COLO829 (cell line): ENCODE measurements around the gene ASB15.

Experiments
- DNase-seq: peaks from one replicate; pipeline ENCODE4 v3.0.0; 2012; ENCODE audit warnings: low spot score

The ASB15 gene

GRCh38 chr7:123635551-123636359 is 34.1 kb downstream of the ASB15 start:
- peak; percentile 52 for DNase-seq

DNA sequence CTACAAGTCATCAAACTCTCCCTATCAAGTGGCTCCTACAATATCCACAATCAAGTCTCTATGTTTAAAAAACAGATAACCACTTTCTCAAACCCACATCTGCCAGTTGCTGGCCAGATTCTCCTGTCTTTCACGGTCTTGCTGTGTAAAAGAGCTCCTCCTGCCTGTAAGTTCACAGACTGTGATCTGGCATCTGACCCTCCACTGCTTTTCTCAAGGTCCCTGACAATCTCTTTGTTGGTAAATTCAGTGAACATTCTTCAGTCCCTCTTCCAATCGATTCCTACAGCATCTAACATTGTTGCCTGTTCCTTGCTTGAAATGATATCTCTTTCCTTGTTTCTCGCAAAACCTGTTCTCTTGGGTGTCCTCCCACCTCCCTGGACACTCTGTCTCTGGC is 35.6 kb downstream of the ASB15 start:
- DNase-seq: no peak

- no peak for DNase-seq
Measured at GRCh38 chr7:123637878-123638277, 36.3 kb downstream of the ASB15 start.

- no peak for DNase-seq
Measured at GRCh38 chr7:123639631-123640030, 38.0 kb downstream of the ASB15 start.

GRCh38 chr7:123640583-123640982 is 39.0 kb downstream of the ASB15 start:
- DNase-seq: no peak

DNA sequence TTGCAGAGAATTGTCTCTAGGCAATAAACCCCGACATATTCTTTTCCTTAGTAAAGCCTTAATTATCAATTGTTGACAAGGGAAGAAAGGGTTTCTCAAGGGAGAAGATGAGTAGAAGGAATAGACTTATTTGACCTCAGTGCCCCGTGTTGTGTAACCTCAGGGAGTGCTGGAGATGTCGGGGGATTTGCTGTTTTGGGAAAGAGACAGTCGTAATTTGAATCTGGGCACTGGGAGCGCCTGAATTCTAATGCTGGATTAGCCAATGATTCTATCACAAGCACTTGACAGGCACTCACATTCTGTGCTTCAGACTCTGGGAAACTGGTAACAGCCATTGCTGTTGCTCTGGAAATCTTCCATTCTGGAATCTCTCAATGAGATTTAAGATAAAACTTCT is 40.3 kb downstream of the ASB15 start:
- no peak for DNase-seq

DNA sequence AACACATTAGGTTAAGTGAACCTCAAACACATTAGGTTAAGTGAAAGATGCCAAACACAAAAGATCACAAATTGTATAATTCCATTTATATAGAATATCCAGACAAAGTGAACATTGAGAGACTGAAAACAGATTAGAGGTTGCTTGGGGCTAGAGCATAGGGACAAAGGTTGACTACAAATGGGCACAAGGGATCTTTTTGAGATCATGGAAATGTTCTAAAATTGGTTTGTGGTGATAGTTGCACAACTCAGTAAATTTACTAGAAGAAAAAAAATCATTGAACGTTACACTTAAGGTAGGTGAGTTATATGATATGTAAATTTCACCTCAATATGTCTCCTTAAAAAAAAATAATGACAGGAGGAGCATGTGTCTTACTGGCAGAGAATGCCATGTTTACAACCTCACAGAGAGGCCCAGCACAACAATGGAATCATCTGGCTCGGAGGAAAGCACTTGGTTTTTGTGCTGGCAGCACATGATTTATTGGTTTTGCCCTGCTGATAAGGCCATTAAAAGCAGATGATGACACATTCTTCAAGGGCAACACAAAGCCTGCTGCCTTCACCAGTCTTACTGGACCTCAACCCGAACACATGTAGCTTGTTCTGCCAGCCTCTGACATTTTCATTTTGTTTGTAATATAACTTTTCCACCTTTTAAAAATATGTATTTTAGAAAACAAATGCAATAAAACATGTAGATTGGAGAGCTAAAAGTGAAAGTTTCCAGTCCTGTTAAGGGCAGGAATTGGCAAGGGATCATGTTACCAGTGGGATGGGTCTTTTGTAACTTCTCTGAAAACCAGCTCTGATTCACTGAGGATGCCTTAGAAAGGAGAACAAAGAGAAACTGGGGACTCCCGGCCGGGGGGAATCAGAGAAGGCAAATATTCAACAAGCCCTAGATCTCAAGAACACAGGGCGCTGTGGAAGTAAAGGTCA is 42.1 kb downstream of the ASB15 start:
- DNase-seq: peak; percentile 73

DNA sequence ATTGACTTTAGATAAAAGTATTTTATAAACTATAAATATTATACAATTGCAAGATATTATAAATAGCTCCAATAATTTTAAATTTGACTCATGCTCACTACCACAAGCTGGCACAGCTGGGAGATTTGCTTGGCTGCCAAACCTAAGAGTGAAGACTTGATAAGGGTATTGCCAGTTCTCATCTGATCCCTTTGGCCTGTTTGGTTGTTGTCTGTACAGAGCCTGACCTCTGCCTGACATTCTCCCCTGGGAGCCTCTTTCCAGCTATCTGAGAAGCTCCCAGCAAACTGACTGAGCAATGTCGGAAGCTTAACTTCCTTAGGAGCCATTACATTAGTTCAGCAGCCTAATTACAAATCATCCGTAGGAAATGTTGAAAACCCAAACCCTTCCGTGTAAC is 43.9 kb downstream of the ASB15 start:
- DNase-seq: no peak

DNA sequence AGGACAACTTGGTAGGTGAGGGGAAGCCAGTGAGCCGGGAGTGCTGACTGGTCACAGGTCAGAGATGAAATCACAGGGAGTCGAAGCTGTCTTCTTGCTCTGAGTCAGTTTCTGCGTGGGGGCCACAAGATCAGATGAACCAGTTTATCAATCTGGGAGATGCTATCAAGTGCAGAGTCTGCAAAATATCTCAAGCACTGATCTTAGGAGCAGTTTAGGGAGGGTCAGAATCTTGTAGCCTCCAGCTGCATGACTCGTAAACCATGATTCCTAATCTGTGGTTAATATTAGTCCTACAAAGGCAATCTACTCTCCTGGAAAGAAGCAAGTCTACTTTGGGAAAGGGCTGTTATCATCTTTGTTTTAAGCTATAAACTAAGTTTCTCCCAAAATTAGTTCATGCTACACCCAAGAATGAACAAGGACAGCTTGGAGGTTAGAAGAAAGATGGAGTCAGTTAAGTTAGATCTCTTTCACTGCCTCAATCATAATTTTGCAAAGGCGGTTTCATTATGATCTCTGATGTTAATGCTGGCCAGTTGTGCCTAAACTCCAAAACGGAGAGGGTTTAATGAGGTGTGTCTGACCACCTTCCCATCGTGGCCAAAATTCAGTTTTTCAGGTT is 45.6 kb downstream of the ASB15 start:
- no peak for DNase-seq

DNA sequence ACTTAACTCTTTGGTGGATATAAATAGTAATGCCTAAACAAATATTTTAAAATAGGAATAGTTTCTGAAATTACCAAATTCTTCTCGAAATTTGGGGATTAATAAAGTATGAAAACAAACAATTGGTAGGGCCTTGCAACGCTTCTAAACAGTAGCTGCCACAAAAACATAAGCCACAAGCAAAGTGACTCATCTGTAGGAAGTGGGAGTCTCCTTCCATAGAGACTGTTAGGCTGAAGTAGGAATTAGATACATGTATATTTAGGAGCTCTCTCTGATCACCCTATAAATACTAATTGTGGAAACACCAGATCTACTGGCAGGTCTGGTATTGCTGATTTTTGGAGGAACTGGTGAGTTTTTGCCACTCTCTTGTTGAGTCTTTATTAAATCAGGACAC is 48.3 kb downstream of the ASB15 start:
- DNase-seq: peak; percentile 56

DNA sequence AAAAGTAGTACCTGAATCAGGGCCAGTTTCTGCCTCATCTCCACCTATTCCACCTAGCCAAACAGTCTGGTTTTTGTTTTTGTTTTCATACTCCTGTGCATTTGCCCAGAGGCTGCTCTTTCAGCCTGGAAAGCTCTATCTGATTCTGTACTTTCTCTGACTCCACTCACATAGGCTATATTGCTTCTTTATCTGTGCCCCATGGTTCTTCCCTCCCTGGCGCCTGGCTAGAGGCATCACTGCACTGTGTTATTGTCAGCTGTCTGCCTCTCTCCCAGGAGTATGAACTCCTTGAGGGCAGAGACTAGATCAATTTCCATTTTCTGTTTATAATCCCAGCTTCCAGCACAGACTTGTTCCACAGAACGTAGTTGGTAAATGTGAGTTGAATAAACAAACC is 49.0 kb downstream of the ASB15 start:
- no peak for DNase-seq

DNA sequence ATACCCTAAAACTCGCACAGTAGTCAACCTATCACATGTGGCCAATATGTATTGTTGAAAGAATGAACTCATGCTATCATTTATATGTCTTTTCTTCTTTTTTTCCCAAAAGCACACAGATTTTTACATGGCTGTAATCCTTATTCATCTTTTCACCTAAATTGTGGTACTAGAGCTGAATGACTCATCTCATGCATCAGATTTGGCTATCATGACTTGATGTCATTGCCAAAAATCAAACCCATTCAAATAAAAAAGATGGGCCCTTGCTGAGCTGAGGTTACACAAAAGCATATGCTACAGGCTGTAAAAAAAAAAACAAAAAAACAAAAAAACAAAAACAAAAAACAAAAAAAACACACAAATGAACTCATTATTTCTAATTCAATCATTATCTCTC is 50.8 kb downstream of the ASB15 start:
- no peak for DNase-seq

GRCh38 chr7:123653162-123653561 is 51.5 kb downstream of the ASB15 start:
- DNase-seq: no peak

DNA sequence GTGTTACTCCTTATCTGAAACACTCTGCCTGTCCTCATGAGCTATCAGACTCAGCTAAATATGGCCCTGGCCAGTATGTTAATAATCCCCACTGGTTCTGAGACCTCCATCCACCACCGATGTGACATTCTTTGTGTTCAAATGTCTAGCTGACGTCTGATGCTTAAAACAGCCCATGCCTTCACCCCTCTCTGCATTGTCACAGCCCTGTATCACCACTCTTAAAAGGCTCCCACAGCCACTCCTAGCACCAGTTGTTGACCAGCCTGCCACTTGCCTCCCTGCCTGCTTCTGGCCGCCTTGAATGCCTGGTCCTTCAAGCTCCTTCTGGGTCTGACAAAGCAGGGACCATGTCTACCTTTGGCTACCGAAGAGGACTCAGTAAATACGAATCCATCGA is 54.0 kb downstream of the ASB15 start, which contains the start of gene LMOD2:
TSS of gene LMOD2 (plus strand) at position 253 of the 400 bp plus-strand sequence. CDS start at position 351, 98 bp downstream.
- no peak for DNase-seq

- no peak for DNase-seq
Measured at GRCh38 chr7:123656544-123657303, 55.1 kb downstream of the ASB15 start.

DNA sequence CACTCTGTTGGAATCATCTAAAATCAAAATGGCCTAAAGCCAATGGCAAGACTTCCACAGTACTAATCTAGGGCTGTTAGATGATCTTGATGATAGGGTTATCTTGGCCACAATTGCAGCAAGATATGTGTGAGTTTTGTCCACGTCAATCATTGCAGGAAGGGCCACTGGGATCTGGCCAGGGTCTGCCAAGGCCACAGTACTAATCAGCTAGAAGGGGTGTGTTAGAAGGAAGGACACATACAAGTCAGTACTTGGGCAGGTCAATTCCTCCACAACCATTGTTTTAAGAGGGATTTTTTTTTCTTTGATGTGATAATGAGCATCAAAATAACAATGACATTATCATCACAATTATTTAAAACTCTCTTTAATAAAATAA is 55.7 kb downstream of the ASB15 start:
- no peak for DNase-seq

GRCh38 chr7:123658023-123658422 is 56.4 kb downstream of the ASB15 start:
- no peak for DNase-seq

DNA sequence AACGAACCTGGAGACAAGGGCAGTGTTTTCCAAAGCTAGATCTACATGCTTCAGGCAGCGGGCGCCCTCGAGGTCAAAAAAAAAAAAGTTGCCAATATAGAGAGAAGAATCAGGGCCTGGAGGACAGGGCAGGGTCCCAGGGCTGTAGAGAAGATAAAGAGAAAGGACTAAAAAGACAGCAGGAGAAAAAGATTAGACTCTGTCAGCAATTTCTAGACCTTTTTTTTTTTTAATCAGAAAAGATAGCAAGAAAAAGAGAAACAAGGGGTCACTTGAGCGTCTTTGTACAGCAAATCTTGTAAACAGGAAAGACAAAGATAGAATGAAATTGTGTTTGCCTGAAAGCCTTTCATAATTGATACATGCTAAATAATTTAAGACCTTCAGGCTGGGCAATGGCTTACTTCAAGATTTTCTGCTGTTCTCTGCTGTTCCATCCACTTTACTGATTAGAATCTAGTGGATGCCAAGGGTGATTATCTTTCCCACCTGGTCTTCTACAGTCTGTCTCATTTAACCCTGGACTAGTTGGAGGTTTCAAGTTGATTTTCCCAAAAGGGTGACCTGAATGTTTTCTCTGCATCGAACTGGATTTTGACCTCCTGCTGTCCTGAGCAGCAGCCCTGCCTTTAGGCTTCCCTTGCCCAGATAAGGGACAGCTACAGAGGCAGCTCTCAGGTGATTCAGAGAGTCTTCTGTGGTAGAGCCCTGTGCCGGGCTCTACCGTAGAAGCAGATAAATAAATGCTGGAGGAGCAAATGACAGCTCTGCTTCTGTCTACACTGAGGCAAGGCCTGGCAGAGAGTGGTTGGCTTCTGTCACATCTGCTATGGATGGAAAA is 59.1 kb downstream of the ASB15 start:
- DNase-seq: no peak

GRCh38 chr7:123661765-123662164 is 60.1 kb downstream of the ASB15 start:
- DNase-seq: no peak

GRCh38 chr7:123662293-123662692 is 60.7 kb downstream of the ASB15 start:
- DNase-seq: no peak

GRCh38 chr7:123662755-123663154 is 61.1 kb downstream of the ASB15 start:
- no peak for DNase-seq
